DND-41 (cell line): Measurements from ENCODE around the gene MAP3K2.

Source experiments
- CTCF ChIP-seq: IDR thresholded peaks from 2 replicates; pipeline ENCODE4 v1.5.1; 2012; ENCODE audit warnings: borderline replicate concordance, low read length, moderate library complexity, mild to moderate bottlenecking; ENCODE audit not compliant: poor library complexity, severe bottlenecking; ENCODE audit errors: extremely low read depth
- EZH2 ChIP-seq: IDR thresholded peaks from 3 replicates; pipeline ENCODE4 v1.6.1; 2012; ENCODE audit warnings: borderline replicate concordance, low read depth, mild to moderate bottlenecking, moderate library complexity, low read length, inconsistent platforms; ENCODE audit not compliant: severe bottlenecking

DNA sequence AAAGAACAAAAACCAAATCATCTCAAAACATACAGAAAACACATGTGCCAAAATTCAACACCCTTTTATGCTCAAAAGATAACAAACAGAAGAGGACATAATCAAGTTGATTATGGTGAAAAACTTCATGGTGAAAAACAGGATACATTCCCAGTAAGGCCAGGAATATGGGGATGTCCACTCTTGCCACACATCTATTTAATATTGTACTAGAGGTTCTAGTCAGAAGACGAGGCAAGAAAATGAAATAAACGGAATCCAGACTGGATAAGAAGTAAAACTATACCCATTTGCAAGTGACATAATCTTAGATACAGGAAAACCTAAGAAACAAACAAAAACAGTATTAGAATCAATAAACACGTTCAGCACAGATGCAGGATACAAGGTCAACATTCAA is 40.8 kb downstream of the MAP3K2 start:
- no peak for TF ChIP-seq CTCF
- no peak for TF ChIP-seq EZH2
